Ramos (cell line): ENCODE data around the gene TMOD3.
"Not testable (repeated sequence)": the region's sequence is repeated elsewhere in the genome, so short reads cannot be mapped to it uniquely, and the experiment has no call there.

Experiments used
- in situ Hi-C: fragments of 300-500 bp; cut with MboI; formaldehyde crosslinking; loops from one replicate; pipeline ENCODE4 v1.14.3; 2022; ENCODE audit warnings: low sequenced_read_pairs; ENCODE audit not compliant: unreplicated experiment

TMOD3 gene

GRCh38 chr15:51829376-51830275 is at the start of gene TMOD3:
TSS of gene TMOD3 (plus strand) at chr15:51829653. CDS start at chr15:51862885, 33,232 bp downstream.
- in situ Hi-C loops: no loop called here

- in situ Hi-C loops: no loop called here
These were observed 48.8 kb upstream of the TMOD3 start for GRCh38 chr15:51780636-51781035.

GRCh38 chr15:51781506-51781905 is 47.9 kb upstream of the TMOD3 start:
- in situ Hi-C loops: no loop called here

GRCh38 chr15:51782357-51782896 is 47.0 kb upstream of the TMOD3 start:
- in situ Hi-C loops: no loop called here

GRCh38 chr15:51783967-51784366 is 45.5 kb upstream of the TMOD3 start:
- in situ Hi-C loops: no loop called here

- in situ Hi-C loops: not testable (repeated sequence)
These were observed 42.3 kb upstream of the TMOD3 start for GRCh38 chr15:51787130-51787529.

- in situ Hi-C loops: not testable (repeated sequence)
These were observed 37.0 kb upstream of the TMOD3 start for GRCh38 chr15:51792474-51792873.

GRCh38 chr15:51793521-51794305 is 35.7 kb upstream of the TMOD3 start:
- in situ Hi-C loops: no loop called here

GRCh38 chr15:51796847-51797401 is 32.5 kb upstream of the TMOD3 start:
- in situ Hi-C loops: no loop called here

GRCh38 chr15:51798281-51798680 is 31.2 kb upstream of the TMOD3 start:
- in situ Hi-C loops: no loop called here

- in situ Hi-C loops: no loop called here
These were observed 29.9 kb upstream of the TMOD3 start for GRCh38 chr15:51799282-51800252.

- in situ Hi-C loops: no loop called here
These were observed 28.0 kb upstream of the TMOD3 start for GRCh38 chr15:51801391-51801835.

GRCh38 chr15:51802593-51802992 is 26.9 kb upstream of the TMOD3 start:
- in situ Hi-C loops: no loop called here

GRCh38 chr15:51803965-51804364 is 25.5 kb upstream of the TMOD3 start:
- in situ Hi-C loops: no loop called here

GRCh38 chr15:51806123-51806522 is 23.3 kb upstream of the TMOD3 start:
- in situ Hi-C loops: no loop called here

GRCh38 chr15:51809457-51809856 is 20.0 kb upstream of the TMOD3 start:
- in situ Hi-C loops: no loop called here

GRCh38 chr15:51812598-51812997 is 16.9 kb upstream of the TMOD3 start:
- in situ Hi-C loops: no loop called here

- in situ Hi-C loops: no loop called here
These were observed 14.8 kb upstream of the TMOD3 start for GRCh38 chr15:51814606-51815005.

GRCh38 chr15:51816611-51817010 is 12.8 kb upstream of the TMOD3 start:
- in situ Hi-C loops: no loop called here
